C4-2B (cell line): ENCODE results near the gene HS3ST5.

Experiments used
- CTCF ChIP-seq: fragments of 450-650 bp; conservative IDR thresholded peaks from 2 replicates; pipeline ENCODE4 v1.5.1; 2017; ENCODE audit warnings: mild to moderate bottlenecking
- ZFX ChIP-seq: fragments of 450-650 bp; IDR thresholded peaks from 2 replicates; pipeline ENCODE4 v1.6.1; 2017

- no peak for TF ChIP-seq CTCF
- TF ChIP-seq ZFX = no peak
Measured at GRCh38 chr6:114260810-114261209, 82.0 kb downstream of the HS3ST5 start.
